HG02798 (cell line): ENCODE data around the gene IMPG1.

ENCODE experiments used
- ATAC-seq: cut with Tn5 transposase; IDR thresholded peaks from one replicate; pipeline ENCODE4 v1.9.1; 2021; ENCODE audit warnings: mild to moderate bottlenecking; ENCODE audit not compliant: unreplicated experiment, poor library complexity

Gene IMPG1

GRCh38 chr6:75896526-75896925 is 175.9 kb downstream of the IMPG1 start:
- no peak for ATAC-seq

GRCh38 chr6:75893776-75894152 is 178.7 kb downstream of the IMPG1 start:
- no peak for ATAC-seq

GRCh38 chr6:75893058-75893775 is 179.2 kb downstream of the IMPG1 start:
- peak; percentile 84 for ATAC-seq

GRCh38 chr6:75892384-75892783 is 180.1 kb downstream of the IMPG1 start:
- ATAC-seq = no peak

- no peak for ATAC-seq
Measured at GRCh38 chr6:75884822-75885221, 187.6 kb downstream of the IMPG1 start.

- no peak for ATAC-seq
Measured at GRCh38 chr6:75882734-75883133, 189.7 kb downstream of the IMPG1 start.

GRCh38 chr6:75880305-75880704 is 192.2 kb downstream of the IMPG1 start:
- no peak for ATAC-seq

- no peak for ATAC-seq
Measured at GRCh38 chr6:75876152-75876551, 196.3 kb downstream of the IMPG1 start.

- ATAC-seq = no peak
Measured at GRCh38 chr6:75874224-75874623, 198.2 kb downstream of the IMPG1 start.
